GM12878 (cell line): Measurements from ENCODE around the gene PKP4. TPM values are rescaled to one million over a fixed set of nuclear protein-coding genes. Genes with fewer than 3 reads are reported as not detected.

Source experiments
- ATAC-seq: fragments of 200-7000 bp; cut with Tn5 transposase; 3 replicates; pipeline ENCODE4 v1.9.1; 2020; ENCODE audit warnings: mild to moderate bottlenecking, moderate library complexity
- BruUV-seq: library from RNA; stranded (reverse); fragments of 400-500 nt; replicated peaks from 2 replicates; lab custom pipeline; 2021; lab: Mats Ljungman, UMichigan
- CTCF ChIA-PET: fragments of 300-600 bp; sonication (Branson Sonifier 250); formaldehyde crosslinking; extraction: SDS; loops from one replicate; lab custom pipeline; 2021; ENCODE audit warnings: inconsistent platforms; lab: Yijun Ruan, JAX
- POLR2A ChIA-PET: fragments of 350-600 bp; formaldehyde crosslinking; extraction: SDS; loops from one replicate; lab custom pipeline; 2021; ENCODE audit warnings: inconsistent platforms; lab: Charles Lee
- RAD21 ChIA-PET: fragments of 300-600 bp; sonication (Branson Sonifier 250); formaldehyde crosslinking; loops from one replicate; lab custom pipeline; 2023; ENCODE audit warnings: antibody characterized with exemption; ENCODE audit not compliant: unreplicated experiment; lab: Charles Lee
- SMC1A ChIA-PET: fragments of 300-600 bp; sonication (Branson Sonifier 250); formaldehyde crosslinking; loops from one replicate; lab custom pipeline; 2023; ENCODE audit not compliant: unreplicated experiment, uncharacterized antibody; lab: Charles Lee
- DNase-seq: peaks from one replicate; pipeline ENCODE4 v3.0.0-alpha.2; 2011; ENCODE audit warnings: low read depth, low spot score
- FAIRE-seq: peaks from 3 replicates; lab custom pipeline; 2011; peaks lifted over from hg19 to GRCh38; lab: Jason Lieb, UNC
- H2AFZ ChIP-seq: 2 replicates; pipeline ENCODE4 v1.6.0; 2011; ENCODE audit warnings: low read depth, low read length, control low read depth; ENCODE audit not compliant: control insufficient read depth
- H3K27ac ChIP-seq: 2 replicates; pipeline ENCODE4 v1.5.1; 2011; ENCODE audit warnings: control low read depth; ENCODE audit not compliant: control insufficient read depth, insufficient read depth
- H3K27me3 ChIP-seq, 2 experiments: replicated peaks in 1 of 2; 2 replicates each; pipeline versions ENCODE4 v1.6.0 to v1.6.1; 2011; ENCODE audit warnings: low read length in 1 of 2; ENCODE audit not compliant: control insufficient read depth in 2 of 2, insufficient read depth in 2 of 2
- H3K36me3 ChIP-seq, 2 experiments: 2 replicates each; pipeline ENCODE4 v1.5.1; 2011; ENCODE audit warnings: low read length in 1 of 2; ENCODE audit not compliant: control insufficient read depth in 2 of 2, insufficient read depth in 2 of 2
- H3K4me1 ChIP-seq: 2 replicates; pipeline ENCODE4 v1.6.1; 2011; ENCODE audit warnings: mild to moderate bottlenecking, low read length, moderate library complexity, mixed read lengths; ENCODE audit not compliant: control insufficient read depth, insufficient read depth
- H3K4me2 ChIP-seq: 2 replicates; pipeline ENCODE4 v1.6.0; 2011; ENCODE audit warnings: control low read depth; ENCODE audit not compliant: control insufficient read depth, insufficient read depth
- H3K4me3 ChIP-seq: fragments of 200-600 bp; sonication (generic); 2 replicates; pipeline ENCODE4 v1.5.1; 2016
- H3K79me2 ChIP-seq: 2 replicates; pipeline ENCODE4 v1.6.0; 2011; ENCODE audit warnings: low read length; ENCODE audit not compliant: control insufficient read depth, insufficient read depth
- H3K9ac ChIP-seq: 2 replicates; pipeline ENCODE4 v1.8.0; 2011; ENCODE audit warnings: low read length, control low read depth, mixed read lengths; ENCODE audit not compliant: control insufficient read depth, insufficient read depth
- H3K9me3 ChIP-seq: replicated peaks from 3 replicates; pipeline ENCODE4 v1.5.1; 2011; ENCODE audit warnings: mild to moderate bottlenecking, low read length; ENCODE audit not compliant: control insufficient read depth, insufficient read depth
- H4K20me1 ChIP-seq: 2 replicates; pipeline ENCODE4 v1.6.0; 2011; ENCODE audit not compliant: control insufficient read depth, insufficient read depth
- ATF3 ChIP-seq: IDR thresholded peaks from 2 replicates; pipeline ENCODE4 v1.6.1; 2011; ENCODE audit warnings: low read depth, mild to moderate bottlenecking, low read length, moderate library complexity, borderline replicate concordance; ENCODE audit errors: extremely low read depth
- IKZF1 ChIP-seq: fragments of 450-650 bp; conservative IDR thresholded peaks from 2 replicates; pipeline ENCODE4 v1.6.1; 2017; ENCODE audit warnings: antibody characterized with exemption, mild to moderate bottlenecking
- IRF5 ChIP-seq: fragments of 450-650 bp; IDR thresholded peaks from 2 replicates; pipeline ENCODE4 v1.6.1; 2017; ENCODE audit warnings: borderline replicate concordance
- KAT2A ChIP-seq: conservative IDR thresholded peaks from 2 replicates; pipeline ENCODE4 v1.6.1; 2011; ENCODE audit warnings: low read depth, low read length; ENCODE audit not compliant: control insufficient read depth
- MXI1 ChIP-seq: fragments of 150-350 bp; IDR thresholded peaks from 2 replicates; pipeline ENCODE4 v1.6.1; 2011; ENCODE audit warnings: low read depth, mild to moderate bottlenecking, inconsistent platforms, low read length, improper control_type of control experiment
- MYC ChIP-seq: IDR thresholded peaks from 2 replicates; pipeline ENCODE4 v1.6.1; 2011; ENCODE audit warnings: mild to moderate bottlenecking, low read length, moderate library complexity, inconsistent platforms; ENCODE audit not compliant: insufficient read depth, insufficient replicate concordance, insufficient read length, severe bottlenecking
- NFIC ChIP-seq: IDR thresholded peaks from 2 replicates; pipeline ENCODE4 v1.6.1; 2012; ENCODE audit warnings: low read depth, mild to moderate bottlenecking, inconsistent platforms, low read length, moderate library complexity
- PBX3 ChIP-seq: IDR thresholded peaks from 2 replicates; pipeline ENCODE4 v1.6.1; 2011; ENCODE audit warnings: mild to moderate bottlenecking, low read depth, low read length, moderate library complexity; ENCODE audit not compliant: insufficient replicate concordance
- PML ChIP-seq: IDR thresholded peaks from 2 replicates; pipeline ENCODE4 v1.6.1; 2012; ENCODE audit warnings: low read length, inconsistent platforms
- RUNX3 ChIP-seq: IDR thresholded peaks from 2 replicates; pipeline ENCODE4 v1.6.1; 2012; ENCODE audit warnings: low read length, inconsistent platforms
- SIN3A ChIP-seq: IDR thresholded peaks from 2 replicates; pipeline ENCODE4 v1.6.1; 2012; ENCODE audit warnings: low read depth, low read length, improper control_type of control experiment
- SPI1 ChIP-seq: IDR thresholded peaks from 2 replicates; pipeline ENCODE4 v1.6.1; 2011; ENCODE audit warnings: low read depth, mild to moderate bottlenecking, low read length, moderate library complexity, borderline replicate concordance; ENCODE audit not compliant: insufficient read depth
- STAT3 ChIP-seq: IDR thresholded peaks from 2 replicates; pipeline ENCODE4 v1.6.1; 2011; ENCODE audit warnings: low read depth, low read length, improper control_type of control experiment
- SUPT20H ChIP-seq: IDR thresholded peaks from 2 replicates; pipeline ENCODE4 v1.6.1; 2011; ENCODE audit warnings: low read depth, mild to moderate bottlenecking, low read length, moderate library complexity, borderline replicate concordance; ENCODE audit not compliant: control insufficient read depth
- TARDBP ChIP-seq: IDR thresholded peaks from 2 replicates; pipeline ENCODE4 v1.6.1; 2016; ENCODE audit warnings: borderline replicate concordance
- ZBTB33 ChIP-seq: fragments of 450-650 bp; IDR thresholded peaks from 2 replicates; pipeline ENCODE4 v1.6.1; 2017; ENCODE audit warnings: mild to moderate bottlenecking
- WGBS: methylation state at CpG from one replicate; pipeline ENCODE4 v1.1.6; 2016; ENCODE audit warnings: low lambda C conversion rate; ENCODE audit not compliant: insufficient replicate concordance, insufficient coverage; ENCODE audit errors: missing lambda C conversion rate; 5-methylcytosine and 5-hydroxymethylcytosine counted together
- in situ Hi-C: fragments of 300-500 bp; cut with MboI; formaldehyde crosslinking; loops from 9 replicates; pipeline ENCODE4 v1.14.3; 2018; ENCODE audit warnings: mixed read lengths
- intact Hi-C: fragments of 100-400 bp; cut with micrococcal nuclease; formaldehyde crosslinking; loops from one replicate; pipeline ENCODE4 v1.14.2; 2022; ENCODE audit not compliant: unreplicated experiment
- polyA plus RNA-seq, 11 experiments: library from polyadenylated mRNA; depleted of rRNA in 4 of 11; unstranded in 6 of 11; stranded (reverse) in 5 of 11; fragments of >200 nt; fragmentation: Nextera tagmentation in 4 of 11; fragmentation: Illumina TruSeq in 1 of 11; extraction: Ambion mirVana in 4 of 11; extraction: Trizol in 1 of 11; gene quantifications; 1 replicate in 1 of 11; 2 replicates in 10 of 11; pipeline versions ENCODE4 v1.2.1 to v1.2.3, GENCODE V29; 2011 to 2016; ENCODE audit warnings: inconsistent platforms in 2 of 11, missing spikeins in 2 of 11, low read depth in 1 of 11
- total RNA-seq, 4 experiments: library from RNA; depleted of rRNA in 3 of 4; stranded (reverse); fragments of >200 nt in 3 of 4; fragmentation: Illumina TruSeq in 1 of 4; extraction: Trizol in 1 of 4; gene quantifications; 2 replicates each; pipeline versions ENCODE4 v1.2.1 to v1.2.3, GENCODE V29; 2013 to 2021

The PKP4 gene
- total and polyA plus RNA-seq, 10 of the 15 experiments (the other 5 are each of a cell fraction or from before 2014, with no cell fraction given): 4.8 to 35.8 (median 17.7) TPM

GRCh38 chr2:158620656-158621055 lies 163.9 kb downstream of the PKP4 start:
- H3K4me1 ChIP-seq: no peaks in the 10 kb centered on the region
- H3K4me3 ChIP-seq: no peak overlapping the region
- intact Hi-C loops: no loop called here
- RAD21 ChIA-PET: no interaction called here
- H3K9ac ChIP-seq: no peak overlapping the region
- H3K79me2 ChIP-seq: no peaks in the 10 kb centered on the region
- CTCF ChIA-PET: interaction anchor here (2.6 kb wide), 1 partner anchor 442 kb away, joined by 11 read pairs; no protein-coding TSS in a partner anchor
- 0 out of 4 replicates have a peak, but pooled peaks cover 0 to 2% of the 10 kb centered on the region in 2 experiments for H3K36me3 ChIP-seq
- H3K27me3 ChIP-seq: no peaks in the 10 kb centered on the region
- SMC1A ChIA-PET: interaction anchor here (2.2 kb wide), 1 partner anchor 11 kb away, joined by 10 read pairs; no protein-coding TSS in a partner anchor
- H3K9me3 ChIP-seq: no peaks in the 10 kb centered on the region
- in situ Hi-C loops: no loop called here
- 100% methylated on average over 2 of the region's 2 CpGs for WGBS
- DNase-seq: no peak
- H4K20me1 ChIP-seq: no peaks in the 10 kb centered on the region
- no peak overlapping the region for H2AFZ ChIP-seq
- H3K4me2 ChIP-seq: no peak overlapping the region
- no peak for FAIRE-seq
- H3K27ac ChIP-seq: no peak overlapping the region
- no TSS peak for BruUV-seq
- no peak for ATAC-seq
- POLR2A ChIA-PET: no interaction called here
- TF ChIP-seq IRF5: no peak
- TF ChIP-seq ZBTB33: no peak
- no peak for TF ChIP-seq ATF3
- TF ChIP-seq MXI1: no peak
- no peak for TF ChIP-seq RUNX3
- no peak for TF ChIP-seq MYC
- no peak for TF ChIP-seq SPI1
- no peak for TF ChIP-seq SIN3A
- no peak for TF ChIP-seq PML
- no peak for TF ChIP-seq IKZF1
- TF ChIP-seq TARDBP: no peak
- TF ChIP-seq KAT2A: no peak
- TF ChIP-seq STAT3: no peak
- no peak for TF ChIP-seq PBX3
- no peak for TF ChIP-seq SUPT20H
- TF ChIP-seq NFIC: no peak
